GM21528 (cell line): ENCODE results near the gene PCDHB16.
"Not testable (repeated sequence)": the region's sequence is repeated elsewhere in the genome, so short reads cannot be mapped to it uniquely, and the experiment has no call there.

Experiments used
- ATAC-seq: cut with Tn5 transposase; IDR thresholded peaks from one replicate; pipeline ENCODE4 v1.9.1; 2021; ENCODE audit warnings: mild to moderate bottlenecking, moderate library complexity; ENCODE audit not compliant: unreplicated experiment, low FRiP score

PCDHB16 gene

DNA sequence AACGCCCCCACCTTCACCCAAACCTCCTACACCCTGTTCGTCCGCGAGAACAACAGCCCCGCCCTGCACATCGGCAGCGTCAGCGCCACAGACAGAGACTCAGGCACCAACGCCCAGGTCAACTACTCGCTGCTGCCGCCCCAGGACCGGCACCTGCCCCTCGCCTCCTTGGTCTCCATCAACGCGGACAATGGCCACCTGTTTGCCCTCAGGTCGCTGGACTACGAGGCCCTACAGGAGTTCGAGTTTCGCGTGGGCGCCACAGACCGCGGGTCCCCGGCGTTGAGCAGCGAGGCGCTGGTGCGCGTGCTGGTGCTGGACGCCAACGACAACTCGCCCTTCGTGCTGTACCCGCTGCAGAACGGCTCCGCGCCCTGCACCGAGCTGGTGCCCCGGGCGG is 42.7 kb downstream of the PCDHB16 start:
- not testable (repeated sequence) for ATAC-seq

DNA sequence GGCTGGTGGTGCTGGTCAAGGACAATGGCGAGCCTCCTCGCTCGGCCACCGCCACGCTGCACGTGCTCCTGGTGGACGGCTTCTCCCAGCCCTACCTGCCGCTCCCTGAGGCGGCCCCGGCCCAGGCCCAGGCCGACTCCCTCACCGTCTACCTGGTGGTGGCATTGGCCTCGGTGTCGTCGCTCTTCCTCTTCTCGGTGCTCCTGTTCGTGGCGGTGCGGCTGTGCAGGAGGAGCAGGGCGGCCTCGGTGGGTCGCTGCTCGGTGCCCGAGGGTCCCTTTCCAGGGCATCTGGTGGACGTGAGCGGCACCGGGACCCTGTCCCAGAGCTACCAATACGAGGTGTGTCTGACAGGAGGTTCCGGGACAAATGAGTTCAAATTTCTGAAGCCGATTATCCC is 43.2 kb downstream of the PCDHB16 start:
- not testable (repeated sequence) for ATAC-seq

DNA sequence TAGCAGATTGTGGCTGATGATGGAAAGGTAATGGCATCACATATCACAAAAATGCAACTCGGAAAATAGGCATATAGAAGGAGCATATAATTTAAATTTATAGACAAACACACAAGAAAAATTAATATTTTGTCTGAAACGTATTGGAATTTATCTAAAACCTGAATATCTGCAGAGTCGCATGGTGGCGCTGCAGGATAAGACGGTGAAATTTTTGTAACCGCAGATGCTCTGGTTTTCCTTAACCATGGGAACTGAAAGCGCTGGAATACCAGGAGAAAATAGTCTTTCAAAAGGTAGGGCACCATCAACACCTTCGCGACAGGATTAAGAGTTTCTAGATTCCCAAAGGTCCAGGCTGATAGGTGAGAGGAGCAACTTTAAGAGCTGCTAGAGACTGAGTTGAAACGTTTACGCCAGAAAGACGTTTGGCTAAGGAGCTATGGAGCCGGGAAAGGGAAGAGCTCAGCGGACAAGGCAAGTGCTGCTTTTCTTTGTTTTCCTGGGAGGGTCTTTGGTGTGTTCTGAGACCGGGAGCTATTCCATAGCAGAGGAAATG is 52.0 kb downstream of the PCDHB16 start:
- ATAC-seq, result no peak
